ENCODE results near the gene GPT2.

The GPT2 gene

DNA sequence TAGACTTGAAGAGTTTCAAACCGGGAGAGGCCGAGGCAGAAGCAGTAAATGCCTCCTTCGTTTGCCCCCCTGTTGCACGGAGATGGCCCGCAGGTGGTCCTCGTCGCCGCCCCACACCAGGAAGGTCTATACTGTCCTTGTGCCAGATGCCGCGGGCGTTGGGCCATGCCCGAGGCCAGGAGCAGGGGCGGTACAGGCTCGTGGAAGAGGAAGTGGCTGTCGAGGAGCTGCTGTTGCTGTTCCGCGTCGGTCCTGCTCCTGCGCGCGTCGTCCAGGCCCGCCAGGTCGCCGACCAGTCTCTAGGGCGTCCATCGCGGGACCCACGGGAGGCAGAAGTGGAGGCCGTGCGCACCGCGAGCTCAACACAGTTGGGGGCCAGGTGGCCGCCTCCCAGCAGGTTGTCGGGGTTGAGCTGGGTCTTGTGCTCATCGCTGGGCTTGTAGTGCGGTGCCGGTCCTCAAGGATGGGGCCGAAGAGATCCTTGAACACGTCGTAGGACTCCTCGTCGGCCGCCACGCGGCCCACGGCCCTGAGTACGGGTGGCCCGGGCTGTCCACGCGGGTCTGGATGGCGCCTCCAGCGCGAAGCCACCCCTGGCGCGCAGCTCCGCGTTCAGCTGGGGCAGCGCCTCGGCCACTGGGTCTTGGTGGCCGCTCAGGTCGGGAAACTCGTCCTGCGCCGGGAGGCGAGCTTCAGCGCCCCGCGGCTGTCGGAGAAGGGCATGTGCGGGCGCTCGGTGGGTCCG, 40.1 kb upstream of the GPT2 start:
- DNase-seq: no peak
- no peaks in the 10 kb centered on the region for H3K9me3 ChIP-seq
- H3K27me3 ChIP-seq: peaks cover 0 to 26% of the 10 kb centered on the region in 2 donors
- H3K4me3 ChIP-seq: no peak overlapping the region
- no peaks in the 10 kb centered on the region for H3K36me3 ChIP-seq
- H3K4me1 ChIP-seq: no peaks in the 10 kb centered on the region
- TF ChIP-seq, protein P1, sequence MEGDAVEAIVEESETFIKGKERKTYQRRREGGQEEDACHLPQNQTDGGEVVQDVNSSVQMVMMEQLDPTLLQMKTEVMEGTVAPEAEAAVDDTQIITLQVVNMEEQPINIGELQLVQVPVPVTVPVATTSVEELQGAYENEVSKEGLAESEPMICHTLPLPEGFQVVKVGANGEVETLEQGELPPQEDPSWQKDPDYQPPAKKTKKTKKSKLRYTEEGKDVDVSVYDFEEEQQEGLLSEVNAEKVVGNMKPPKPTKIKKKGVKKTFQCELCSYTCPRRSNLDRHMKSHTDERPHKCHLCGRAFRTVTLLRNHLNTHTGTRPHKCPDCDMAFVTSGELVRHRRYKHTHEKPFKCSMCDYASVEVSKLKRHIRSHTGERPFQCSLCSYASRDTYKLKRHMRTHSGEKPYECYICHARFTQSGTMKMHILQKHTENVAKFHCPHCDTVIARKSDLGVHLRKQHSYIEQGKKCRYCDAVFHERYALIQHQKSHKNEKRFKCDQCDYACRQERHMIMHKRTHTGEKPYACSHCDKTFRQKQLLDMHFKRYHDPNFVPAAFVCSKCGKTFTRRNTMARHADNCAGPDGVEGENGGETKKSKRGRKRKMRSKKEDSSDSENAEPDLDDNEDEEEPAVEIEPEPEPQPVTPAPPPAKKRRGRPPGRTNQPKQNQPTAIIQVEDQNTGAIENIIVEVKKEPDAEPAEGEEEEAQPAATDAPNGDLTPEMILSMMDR (IDR thresholded peaks at IDR 0.05): no peak
- intact Hi-C loops (cut with DNase I; ENCODE audit: low total_unique reads): no loop called here
- no peak overlapping the region for H3K27ac ChIP-seq

DNA sequence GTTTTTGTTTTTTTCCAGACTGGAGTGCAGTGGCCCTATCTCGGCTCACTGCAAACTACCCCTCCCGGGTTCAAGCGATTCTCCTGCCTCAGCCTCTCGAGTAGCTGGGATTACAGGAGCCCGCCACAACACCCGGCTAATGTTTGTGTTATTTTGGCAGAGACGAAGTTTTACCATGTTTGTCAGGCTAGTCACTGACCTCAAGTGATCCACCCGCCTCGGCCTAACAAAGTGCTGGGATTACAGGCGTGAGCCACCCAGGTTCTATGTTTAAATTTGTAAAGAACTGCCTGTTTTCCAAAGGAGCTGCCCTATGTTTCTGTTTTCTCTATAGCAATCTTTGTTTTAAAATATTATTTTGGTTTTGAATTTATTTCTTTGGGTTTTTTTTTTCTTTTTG, 39.4 kb upstream of the GPT2 start:
- Histone ChIP-seq H3K9me3 (no peaks in the 10 kb centered on the region), H3K36me3 (no peaks in the 10 kb centered on the region), H3K27ac (no peak overlapping the region), H3K4me3 (no peak overlapping the region), H3K4me1 (no peaks in the 10 kb centered on the region), H3K27me3 (peaks cover 0 to 26% of the 10 kb centered on the region in 2 donors)
- intact Hi-C loops (cut with DNase I; ENCODE audit: low total_unique reads): no loop called here
- DNase-seq: no peak
- TF ChIP-seq, protein P1 (IDR thresholded peaks at IDR 0.05): no peak

DNA sequence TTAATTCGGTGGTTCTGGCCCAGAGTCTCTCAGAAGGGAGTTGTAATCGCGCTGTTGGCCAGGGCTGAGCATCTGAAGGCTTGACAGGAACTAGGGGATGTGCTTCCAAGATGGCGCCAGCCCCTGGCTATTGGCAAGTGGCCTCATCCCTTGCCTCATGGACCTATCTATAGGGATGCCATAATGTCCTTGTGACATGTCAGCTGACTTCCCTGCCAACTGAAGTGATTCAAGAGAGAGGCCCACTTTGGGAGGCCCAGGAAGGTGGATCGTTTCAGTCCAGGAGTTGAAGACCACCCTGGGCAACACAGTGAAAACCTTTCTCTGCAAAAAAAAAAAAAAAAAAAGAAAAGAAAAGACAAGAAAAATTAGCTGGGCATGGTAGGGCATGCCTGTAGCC, 38.2 kb upstream of the GPT2 start:
- no peak overlapping the region for H3K27ac ChIP-seq
- H3K4me3 ChIP-seq: no peak overlapping the region
- TF ChIP-seq, protein P1 (IDR thresholded peaks at IDR 0.05): no peak
- H3K9me3 ChIP-seq: no peaks in the 10 kb centered on the region
- peaks cover 0 to 26% of the 10 kb centered on the region in 2 donors for H3K27me3 ChIP-seq
- no peak for DNase-seq
- H3K36me3 ChIP-seq: no peaks in the 10 kb centered on the region
- no peaks in the 10 kb centered on the region for H3K4me1 ChIP-seq
- intact Hi-C loops (cut with DNase I; ENCODE audit: low total_unique reads): no loop called here

DNA sequence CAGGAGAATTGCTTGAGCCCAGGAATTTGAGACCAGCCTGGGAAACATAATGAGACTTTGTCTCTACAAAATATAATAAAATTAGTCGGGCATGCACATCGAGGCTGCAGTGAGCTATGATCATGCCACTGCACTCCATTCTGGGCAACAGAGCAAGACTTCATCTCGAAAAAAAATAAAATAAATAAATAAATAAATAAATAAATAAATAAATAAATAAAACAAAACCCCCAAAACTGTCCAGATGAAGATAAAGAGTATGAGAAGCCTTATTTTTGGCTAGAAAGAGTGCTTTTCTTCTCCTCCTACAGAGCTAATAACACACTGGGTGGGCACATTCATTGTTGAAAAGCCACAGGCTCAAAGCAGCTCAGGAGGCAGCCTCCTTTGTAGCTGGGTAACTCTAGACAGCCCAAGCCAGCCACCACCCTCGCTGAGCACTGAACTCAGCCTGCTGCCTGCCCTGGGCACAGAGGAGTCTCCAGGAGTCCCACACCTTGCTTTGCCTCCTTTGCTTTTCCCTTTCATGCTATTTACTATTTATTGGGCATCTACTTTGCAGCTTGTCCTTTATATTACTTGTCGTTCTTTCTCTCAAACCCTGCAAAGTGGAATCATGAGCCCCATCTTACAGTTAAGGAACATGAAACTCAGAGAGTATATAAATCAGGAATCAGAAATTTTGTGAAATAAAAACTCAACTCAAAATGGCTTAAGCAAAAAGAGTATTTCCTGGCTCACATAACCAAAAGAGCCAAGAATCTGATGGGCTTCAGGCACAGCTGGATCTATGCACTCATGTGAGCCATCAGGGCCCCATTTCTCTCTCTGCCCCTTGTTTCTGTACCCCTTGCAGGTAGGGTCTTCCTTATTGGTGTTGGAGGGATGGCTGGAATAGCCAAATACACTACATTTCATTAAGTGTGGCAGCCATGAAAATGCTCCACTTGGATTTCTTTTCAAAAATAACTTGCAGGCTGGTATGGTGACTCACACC, 35.1 kb upstream of the GPT2 start:
- H3K36me3 ChIP-seq: no peaks in the 10 kb centered on the region
- no peaks in the 10 kb centered on the region for H3K9me3 ChIP-seq
- H3K27ac ChIP-seq: no peak overlapping the region
- H3K27me3 ChIP-seq: peaks cover 0 to 20% of the 10 kb centered on the region in 2 donors
- TF ChIP-seq, protein P1 (IDR thresholded peaks at IDR 0.05): no peak
- no peaks in the 10 kb centered on the region for H3K4me1 ChIP-seq
- intact Hi-C loops (cut with DNase I; ENCODE audit: low total_unique reads): no loop called here
- H3K4me3 ChIP-seq: no peak overlapping the region
- DNase-seq: no peak

DNA sequence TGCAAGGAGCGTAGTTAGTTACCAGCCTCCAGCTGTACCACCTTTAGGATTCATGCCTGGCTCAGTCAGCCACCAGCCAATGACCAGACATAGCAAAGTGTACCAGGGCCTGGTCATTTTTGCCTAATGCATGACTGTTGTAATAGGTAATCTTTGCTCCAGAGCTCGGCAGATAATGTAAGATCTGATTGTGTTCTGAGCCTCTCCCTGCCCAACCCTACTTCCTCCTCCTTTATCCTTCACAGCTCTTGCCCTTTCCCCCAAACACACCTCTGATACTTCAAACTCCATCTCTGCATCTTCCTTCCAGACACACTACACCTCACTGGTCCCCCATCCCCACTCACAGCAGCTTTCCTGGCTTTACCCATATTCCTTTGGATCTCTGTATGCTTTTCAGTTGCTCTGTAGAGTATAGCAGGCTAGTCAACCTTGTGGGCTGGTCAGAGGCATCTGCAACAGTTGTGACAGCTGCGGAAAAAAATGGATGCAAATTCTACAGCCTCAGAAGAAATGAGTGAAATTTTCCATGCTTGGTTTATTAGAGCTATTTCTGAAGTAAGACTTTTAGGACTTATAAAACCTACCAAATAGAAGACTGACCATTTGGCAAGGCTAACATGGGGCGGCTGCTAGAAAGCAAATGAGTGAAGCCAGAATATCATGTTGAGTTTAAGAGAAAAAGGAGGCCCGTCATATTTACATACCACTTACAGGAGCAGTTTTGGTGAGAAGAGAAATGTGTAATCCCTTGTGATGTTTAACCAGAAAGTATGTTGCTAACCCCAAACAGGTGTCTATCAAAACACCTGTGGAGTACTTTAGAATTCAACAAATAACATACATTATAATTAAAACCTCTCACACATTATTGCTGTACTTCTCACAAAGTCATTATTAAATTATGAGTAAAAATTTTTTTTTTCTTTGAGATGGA, 33.3 kb upstream of the GPT2 start:
- no peaks in the 10 kb centered on the region for H3K36me3 ChIP-seq
- no peaks in the 10 kb centered on the region for H3K9me3 ChIP-seq
- no peak overlapping the region for H3K4me3 ChIP-seq
- TF ChIP-seq, protein P1 (IDR thresholded peaks at IDR 0.05): no peak
- no peak overlapping the region for H3K27ac ChIP-seq
- no peak for DNase-seq
- intact Hi-C loops (cut with DNase I; ENCODE audit: low total_unique reads): no loop called here
- H3K4me1 ChIP-seq: no peaks in the 10 kb centered on the region
- H3K27me3 ChIP-seq: peaks cover 0 to 7% of the 10 kb centered on the region in 2 donors

Data from tibial artery (tissue), 4 donors.